ENCODE results near the gene HEATR3.

DNA sequence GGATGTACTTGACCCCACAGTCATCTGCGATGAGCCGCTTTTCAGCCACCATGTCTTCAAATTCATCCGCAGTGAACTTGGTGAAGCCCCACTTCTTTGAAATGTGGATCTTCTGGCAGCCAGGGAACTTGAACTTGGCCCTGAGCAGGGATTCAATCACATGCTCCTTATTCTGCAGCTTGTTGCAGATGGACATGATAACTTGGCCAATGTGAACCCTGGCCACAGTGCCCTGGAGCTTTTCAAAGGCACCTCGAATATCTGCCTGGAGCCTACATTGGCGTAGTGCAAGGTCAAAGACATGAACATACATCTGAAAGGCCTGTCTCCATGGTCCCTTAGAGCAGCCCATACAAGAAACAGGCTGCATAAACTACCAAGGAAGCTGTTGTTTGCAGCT, 85.6 kb downstream of the HEATR3 start:
- TF ChIP-seq, protein P1, sequence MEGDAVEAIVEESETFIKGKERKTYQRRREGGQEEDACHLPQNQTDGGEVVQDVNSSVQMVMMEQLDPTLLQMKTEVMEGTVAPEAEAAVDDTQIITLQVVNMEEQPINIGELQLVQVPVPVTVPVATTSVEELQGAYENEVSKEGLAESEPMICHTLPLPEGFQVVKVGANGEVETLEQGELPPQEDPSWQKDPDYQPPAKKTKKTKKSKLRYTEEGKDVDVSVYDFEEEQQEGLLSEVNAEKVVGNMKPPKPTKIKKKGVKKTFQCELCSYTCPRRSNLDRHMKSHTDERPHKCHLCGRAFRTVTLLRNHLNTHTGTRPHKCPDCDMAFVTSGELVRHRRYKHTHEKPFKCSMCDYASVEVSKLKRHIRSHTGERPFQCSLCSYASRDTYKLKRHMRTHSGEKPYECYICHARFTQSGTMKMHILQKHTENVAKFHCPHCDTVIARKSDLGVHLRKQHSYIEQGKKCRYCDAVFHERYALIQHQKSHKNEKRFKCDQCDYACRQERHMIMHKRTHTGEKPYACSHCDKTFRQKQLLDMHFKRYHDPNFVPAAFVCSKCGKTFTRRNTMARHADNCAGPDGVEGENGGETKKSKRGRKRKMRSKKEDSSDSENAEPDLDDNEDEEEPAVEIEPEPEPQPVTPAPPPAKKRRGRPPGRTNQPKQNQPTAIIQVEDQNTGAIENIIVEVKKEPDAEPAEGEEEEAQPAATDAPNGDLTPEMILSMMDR (IDR thresholded peaks at IDR 0.05) = no peak
- no peak for TF ChIP-seq POLR2A (IDR thresholded peaks at IDR 0.05)
